Measurements from ENCODE around the gene TRIM8. TPM values are rescaled to one million over a fixed set of nuclear protein-coding genes. Genes with fewer than 3 reads are reported as not detected.

TRIM8 gene
- total and polyA plus RNA-seq, 2 donors (not counting 3 experiments of a cell fraction or from before 2014, with no cell fraction given), result 74.1 to 114 TPM

GRCh38 chr10:102668326-102669107 is 24.2 kb downstream of the TRIM8 start:
- TF ChIP-seq POLR2AphosphoS5 (IDR thresholded peaks at IDR 0.05; ENCODE audit: insufficient read depth, low read depth, low read length), result no peak
- TF ChIP-seq FOS (IDR thresholded peaks at IDR 0.05; ENCODE audit: borderline replicate concordance, insufficient read depth, low read length), result no peak
- no peak for TF ChIP-seq MYC (IDR thresholded peaks at IDR 0.05; ENCODE audit: low read depth, low read length)
- no peak for TF ChIP-seq GATA2 (IDR thresholded peaks at IDR 0.05; ENCODE audit: insufficient read depth, insufficient read length, low read depth, low read length)
- no peak for TF ChIP-seq CTCF (IDR thresholded peaks at IDR 0.05; ENCODE audit: extremely low read depth in 1 of 2, insufficient read depth in 1 of 2, low read depth in 1 of 2, low read length in 2 of 2)
- no peak for TF ChIP-seq JUN (IDR thresholded peaks at IDR 0.05; ENCODE audit: borderline replicate concordance, insufficient read depth, insufficient read length, low read depth)
- no peak for TF ChIP-seq EZH2 (IDR thresholded peaks at IDR 0.05; ENCODE audit: borderline replicate concordance, low read depth, low read length, severe bottlenecking)
- no peak for TF ChIP-seq MAX (IDR thresholded peaks at IDR 0.05; ENCODE audit: insufficient read depth, insufficient read length)
- TF ChIP-seq POLR2A (IDR thresholded peaks at IDR 0.05; ENCODE audit: low read depth, low read length), result no peak
- intact Hi-C loops (cut with micrococcal nuclease) (no loop called here), dilution Hi-C loops (cut with MboI; ENCODE audit: extremely low pct_ligation_motif_present, low sequenced_read_pairs) (no loop called here)
- H3K79me2 ChIP-seq (ENCODE audit: control insufficient read depth, insufficient read depth, low read length), result no peaks in the 10 kb centered on the region
- H3K36me3 ChIP-seq (ENCODE audit: control insufficient read depth in 2 of 2, extremely low read depth in 1 of 2, insufficient read depth in 2 of 2, low read length in 2 of 2), result no peaks in the 10 kb centered on the region
- H3K27me3 ChIP-seq (ENCODE audit: control insufficient read depth in 2 of 2, insufficient read depth in 2 of 2, low read length in 2 of 2), result no peaks in the 10 kb centered on the region
- H3K9me3 ChIP-seq (replicated peaks; ENCODE audit: control insufficient read depth, insufficient read depth, low read length), result no peaks in the 10 kb centered on the region
- H3K4me1 ChIP-seq (ENCODE audit: control insufficient read depth, extremely low read depth, insufficient read depth, low read length), result peaks cover under 1% of the 10 kb centered on the region
- DNase-seq (ENCODE audit: low read depth, low spot score) (no peak), FAIRE-seq (no peak)
- H3K4me2 ChIP-seq (ENCODE audit: insufficient read depth, low read length), result no peak overlapping the region
- no peaks in the 10 kb centered on the region for H4K20me1 ChIP-seq (replicated peaks; ENCODE audit: control insufficient read depth, extremely low read depth, insufficient read depth, low read length)
- H3K4me3 ChIP-seq (replicated peaks in 1 of 3; ENCODE audit: insufficient read depth in 1 of 3, low read depth in 1 of 3, low read length in 3 of 3), result no peak overlapping the region
- no peaks in the 10 kb centered on the region for H3K9me1 ChIP-seq (replicated peaks; ENCODE audit: control insufficient read depth, extremely low read depth, insufficient read depth, low read length)
- H2AFZ ChIP-seq (ENCODE audit: low read depth, low read length), result no peak overlapping the region
- no TSS peak for BruUV-seq (replicated peaks)
- CTCF ChIA-PET, result interaction anchor here (0.5 to 2.7 kb wide), 13 partner anchors 8 to 848 kb away, joined by 3 to 26 read pairs (median 7); partner anchors contain the start of genes ACTR1A, ARL3, SFXN2 and SUFU
- no peak overlapping the region for H3K27ac ChIP-seq (ENCODE audit: insufficient read depth, low read depth, low read length)
- POLR2A ChIA-PET, result no interaction called here
- H3K9ac ChIP-seq (replicated peaks; ENCODE audit: extremely low read depth, insufficient read depth, low read length), result no peak overlapping the region

Data from endothelial cell of umbilical vein (primary cell).